K562 (cell line): Measurements from ENCODE around the gene TMEM168. TPM values are rescaled to one million over a fixed set of nuclear protein-coding genes. Genes with fewer than 3 reads are reported as not detected.
A peak's percentile ranks its signal among the peaks of the same experiment; 100 is the strongest.

Experiments
- BRD9 ChIP-seq: fragments of 450-650 bp; IDR thresholded peaks from 2 replicates; pipeline ENCODE4 v1.6.1; 2018; ENCODE audit warnings: low read depth; ENCODE audit not compliant: partially characterized antibody
- GATA2 ChIP-seq: sonication (generic); formaldehyde crosslinking; IDR thresholded peaks from 2 replicates; pipeline ENCODE4 v1.4.0; 2020; ENCODE audit warnings: mild to moderate bottlenecking, missing genetic modification reagents
- SAP30 ChIP-seq: fragments of 200-600 bp; sonication (generic); IDR thresholded peaks from 2 replicates; pipeline ENCODE4 v1.6.1; 2012; ENCODE audit warnings: borderline replicate concordance, low read depth, mild to moderate bottlenecking, moderate library complexity, low read length, control low read depth, inconsistent platforms; ENCODE audit not compliant: insufficient read depth, poor library complexity, severe bottlenecking
- SMARCE1 ChIP-seq: fragments of 450-650 bp; IDR thresholded peaks from 2 replicates; pipeline ENCODE4 v1.7.1; 2016; ENCODE audit warnings: mild to moderate bottlenecking
- ZBTB1 ChIP-seq: sonication (generic); formaldehyde crosslinking; IDR thresholded peaks from 2 replicates; pipeline ENCODE4 v1.8.1; 2023; ENCODE audit warnings: missing genetic modification reagents, low read depth, mild to moderate bottlenecking, borderline replicate concordance
- ZKSCAN1 ChIP-seq: fragments of 150-350 bp; IDR thresholded peaks from 2 replicates; pipeline ENCODE4 v1.6.1; 2016; ENCODE audit warnings: low read depth, low read length
- ZNF707 ChIP-seq: fragments of 250-450 bp; sonication (Bioruptor Pico); conservative IDR thresholded peaks from 2 replicates; pipeline ENCODE4 v1.8.0; 2022; ENCODE audit warnings: inconsistent platforms, mild to moderate bottlenecking, moderate library complexity
- polyA plus RNA-seq, 8 experiments: library from polyadenylated mRNA; depleted of rRNA in 4 of 8; stranded (reverse) in 5 of 8; unstranded in 3 of 8; fragments of >200 nt; fragmentation: Nextera tagmentation in 2 of 8; fragmentation: Illumina TruSeq in 1 of 8; extraction: Ambion mirVana in 2 of 8; extraction: Trizol in 1 of 8; gene quantifications; 2 replicates each; pipeline versions ENCODE4 v1.2.1 to v1.2.3, GENCODE V29; 2011 to 2014; ENCODE audit warnings: inconsistent platforms in 1 of 8, missing spikeins in 1 of 8
- total RNA-seq, 7 experiments: library from RNA; depleted of rRNA in 6 of 7; stranded (reverse); fragments of >200 nt in 6 of 7; fragmentation: Illumina TruSeq in 2 of 7; extraction: Trizol in 2 of 7; gene quantifications; 2 replicates each; pipeline versions ENCODE4 v1.2.1 to v1.2.3, GENCODE V29; 2011 to 2021; ENCODE audit warnings: low replicate concordance in 1 of 7
- TF ChIP-seq, protein P1 (sequence below): sonication (generic); formaldehyde crosslinking; IDR thresholded peaks from 2 replicates; pipeline ENCODE4 v1.8.0; 2023; ENCODE audit warnings: mild to moderate bottlenecking, missing genetic modification reagents
- TF ChIP-seq, protein P2 (sequence below): fragments of 450-650 bp; IDR thresholded peaks from 2 replicates; pipeline ENCODE4 v1.6.1; 2016; ENCODE audit warnings: low read depth
- TF ChIP-seq, protein P3 (sequence below): fragments of 150-350 bp; IDR thresholded peaks from 2 replicates; pipeline ENCODE4 v1.6.1; 2014; ENCODE audit warnings: low read depth, mild to moderate bottlenecking, low read length, borderline replicate concordance
- TF ChIP-seq, protein P4 (sequence below): fragments of 450-650 bp; IDR thresholded peaks from 2 replicates; pipeline ENCODE4 v1.6.1; 2016; ENCODE audit warnings: antibody characterized with exemption

The TMEM168 gene
- total and polyA plus RNA-seq, 9 of the 15 experiments (the other 6 are each of a cell fraction or from before 2014, with no cell fraction given): 19.7 to 50.7 (median 25.4) TPM

DNA sequence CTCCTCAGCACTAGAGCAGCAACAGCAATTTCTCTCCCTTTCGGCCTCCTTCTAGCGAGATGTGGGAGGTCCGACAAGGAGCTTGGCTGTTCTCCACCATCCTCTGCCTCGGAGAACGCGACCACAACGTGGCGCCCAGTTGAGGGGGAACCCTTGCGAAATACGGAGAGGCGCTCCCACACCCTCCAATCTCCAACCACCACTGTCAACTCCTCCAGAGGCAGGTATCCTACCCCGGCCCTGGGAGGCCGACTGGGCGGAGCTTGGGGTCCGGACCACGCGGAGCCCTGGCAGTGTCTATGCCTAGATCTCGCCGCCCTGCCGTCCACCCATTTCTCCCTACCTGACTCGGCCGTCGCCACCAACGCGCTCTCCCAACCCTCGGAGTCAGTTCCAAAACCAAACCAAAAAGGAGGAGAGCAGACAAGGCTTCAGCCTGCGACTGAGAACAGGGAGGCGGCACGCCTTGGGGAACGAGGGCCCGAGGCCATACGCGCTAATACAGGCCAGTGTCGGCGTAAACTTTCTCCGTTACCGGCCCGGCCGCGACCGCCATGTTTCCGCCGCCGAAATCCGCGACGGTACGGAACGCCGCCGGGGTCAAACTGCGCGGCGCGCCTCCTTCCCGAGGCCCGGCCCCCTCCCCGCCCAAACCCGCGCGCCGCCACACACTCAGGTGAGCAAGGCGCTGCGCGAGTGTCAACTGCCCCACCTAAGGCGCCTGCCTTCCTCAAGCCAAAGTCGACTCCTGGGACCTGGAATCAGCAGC, at the start of gene TMEM168 (continued):
- peak; percentile 57 for TF ChIP-seq SAP30
- TF ChIP-seq, protein P1, sequence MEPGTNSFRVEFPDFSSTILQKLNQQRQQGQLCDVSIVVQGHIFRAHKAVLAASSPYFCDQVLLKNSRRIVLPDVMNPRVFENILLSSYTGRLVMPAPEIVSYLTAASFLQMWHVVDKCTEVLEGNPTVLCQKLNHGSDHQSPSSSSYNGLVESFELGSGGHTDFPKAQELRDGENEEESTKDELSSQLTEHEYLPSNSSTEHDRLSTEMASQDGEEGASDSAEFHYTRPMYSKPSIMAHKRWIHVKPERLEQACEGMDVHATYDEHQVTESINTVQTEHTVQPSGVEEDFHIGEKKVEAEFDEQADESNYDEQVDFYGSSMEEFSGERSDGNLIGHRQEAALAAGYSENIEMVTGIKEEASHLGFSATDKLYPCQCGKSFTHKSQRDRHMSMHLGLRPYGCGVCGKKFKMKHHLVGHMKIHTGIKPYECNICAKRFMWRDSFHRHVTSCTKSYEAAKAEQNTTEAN (CRISPR knock-in tag): peak; percentile 93
- TF ChIP-seq, protein P2, sequence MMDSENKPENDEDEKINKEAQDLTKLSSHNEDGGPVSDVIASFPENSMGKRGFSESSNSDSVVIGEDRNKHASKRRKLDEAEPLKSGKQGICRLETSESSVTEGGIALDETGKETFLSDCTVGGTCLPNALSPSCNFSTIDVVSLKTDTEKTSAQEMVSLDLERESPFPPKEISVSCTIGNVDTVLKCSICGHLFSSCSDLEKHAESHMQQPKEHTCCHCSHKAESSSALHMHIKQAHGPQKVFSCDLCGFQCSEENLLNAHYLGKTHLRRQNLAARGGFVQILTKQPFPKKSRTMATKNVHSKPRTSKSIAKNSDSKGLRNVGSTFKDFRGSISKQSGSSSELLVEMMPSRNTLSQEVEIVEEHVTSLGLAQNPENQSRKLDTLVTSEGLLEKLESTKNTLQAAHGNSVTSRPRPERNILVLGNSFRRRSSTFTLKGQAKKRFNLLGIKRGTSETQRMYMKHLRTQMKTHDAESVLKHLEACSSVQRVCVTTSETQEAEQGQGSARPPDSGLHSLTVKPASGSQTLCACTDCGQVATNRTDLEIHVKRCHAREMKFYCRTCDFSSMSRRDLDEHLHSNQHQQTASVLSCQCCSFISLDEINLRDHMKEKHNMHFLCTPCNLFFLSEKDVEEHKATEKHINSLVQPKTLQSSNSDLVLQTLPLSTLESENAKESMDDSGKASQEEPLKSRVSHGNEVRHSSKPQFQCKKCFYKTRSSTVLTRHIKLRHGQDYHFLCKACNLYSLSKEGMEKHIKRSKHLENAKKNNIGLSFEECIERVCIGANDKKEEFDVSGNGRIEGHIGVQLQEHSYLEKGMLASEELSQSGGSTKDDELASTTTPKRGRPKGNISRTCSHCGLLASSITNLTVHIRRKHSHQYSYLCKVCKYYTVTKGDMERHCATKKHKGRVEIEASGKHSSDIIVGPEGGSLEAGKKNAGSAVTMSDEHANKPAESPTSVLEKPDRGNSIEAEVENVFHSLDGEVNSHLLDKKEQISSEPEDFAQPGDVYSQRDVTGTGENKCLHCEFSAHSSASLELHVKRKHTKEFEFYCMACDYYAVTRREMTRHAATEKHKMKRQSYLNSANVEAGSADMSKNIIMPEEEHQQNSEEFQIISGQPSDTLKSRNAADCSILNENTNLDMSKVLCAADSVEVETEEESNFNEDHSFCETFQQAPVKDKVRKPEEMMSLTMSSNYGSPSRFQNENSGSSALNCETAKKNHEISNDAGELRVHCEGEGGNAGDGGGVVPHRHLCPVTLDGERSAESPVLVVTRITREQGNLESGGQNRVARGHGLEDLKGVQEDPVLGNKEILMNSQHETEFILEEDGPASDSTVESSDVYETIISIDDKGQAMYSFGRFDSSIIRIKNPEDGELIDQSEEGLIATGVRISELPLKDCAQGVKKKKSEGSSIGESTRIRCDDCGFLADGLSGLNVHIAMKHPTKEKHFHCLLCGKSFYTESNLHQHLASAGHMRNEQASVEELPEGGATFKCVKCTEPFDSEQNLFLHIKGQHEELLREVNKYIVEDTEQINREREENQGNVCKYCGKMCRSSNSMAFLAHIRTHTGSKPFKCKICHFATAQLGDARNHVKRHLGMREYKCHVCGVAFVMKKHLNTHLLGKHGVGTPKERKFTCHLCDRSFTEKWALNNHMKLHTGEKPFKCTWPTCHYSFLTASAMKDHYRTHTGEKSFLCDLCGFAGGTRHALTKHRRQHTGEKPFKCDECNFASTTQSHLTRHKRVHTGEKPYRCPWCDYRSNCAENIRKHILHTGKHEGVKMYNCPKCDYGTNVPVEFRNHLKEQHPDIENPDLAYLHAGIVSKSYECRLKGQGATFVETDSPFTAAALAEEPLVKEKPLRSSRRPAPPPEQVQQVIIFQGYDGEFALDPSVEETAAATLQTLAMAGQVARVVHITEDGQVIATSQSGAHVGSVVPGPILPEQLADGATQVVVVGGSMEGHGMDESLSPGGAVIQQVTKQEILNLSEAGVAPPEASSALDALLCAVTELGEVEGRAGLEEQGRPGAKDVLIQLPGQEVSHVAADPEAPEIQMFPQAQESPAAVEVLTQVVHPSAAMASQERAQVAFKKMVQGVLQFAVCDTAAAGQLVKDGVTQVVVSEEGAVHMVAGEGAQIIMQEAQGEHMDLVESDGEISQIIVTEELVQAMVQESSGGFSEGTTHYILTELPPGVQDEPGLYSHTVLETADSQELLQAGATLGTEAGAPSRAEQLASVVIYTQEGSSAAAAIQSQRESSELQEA: peak; percentile 97
- no peak for TF ChIP-seq ZNF707
- TF ChIP-seq, protein P3, sequence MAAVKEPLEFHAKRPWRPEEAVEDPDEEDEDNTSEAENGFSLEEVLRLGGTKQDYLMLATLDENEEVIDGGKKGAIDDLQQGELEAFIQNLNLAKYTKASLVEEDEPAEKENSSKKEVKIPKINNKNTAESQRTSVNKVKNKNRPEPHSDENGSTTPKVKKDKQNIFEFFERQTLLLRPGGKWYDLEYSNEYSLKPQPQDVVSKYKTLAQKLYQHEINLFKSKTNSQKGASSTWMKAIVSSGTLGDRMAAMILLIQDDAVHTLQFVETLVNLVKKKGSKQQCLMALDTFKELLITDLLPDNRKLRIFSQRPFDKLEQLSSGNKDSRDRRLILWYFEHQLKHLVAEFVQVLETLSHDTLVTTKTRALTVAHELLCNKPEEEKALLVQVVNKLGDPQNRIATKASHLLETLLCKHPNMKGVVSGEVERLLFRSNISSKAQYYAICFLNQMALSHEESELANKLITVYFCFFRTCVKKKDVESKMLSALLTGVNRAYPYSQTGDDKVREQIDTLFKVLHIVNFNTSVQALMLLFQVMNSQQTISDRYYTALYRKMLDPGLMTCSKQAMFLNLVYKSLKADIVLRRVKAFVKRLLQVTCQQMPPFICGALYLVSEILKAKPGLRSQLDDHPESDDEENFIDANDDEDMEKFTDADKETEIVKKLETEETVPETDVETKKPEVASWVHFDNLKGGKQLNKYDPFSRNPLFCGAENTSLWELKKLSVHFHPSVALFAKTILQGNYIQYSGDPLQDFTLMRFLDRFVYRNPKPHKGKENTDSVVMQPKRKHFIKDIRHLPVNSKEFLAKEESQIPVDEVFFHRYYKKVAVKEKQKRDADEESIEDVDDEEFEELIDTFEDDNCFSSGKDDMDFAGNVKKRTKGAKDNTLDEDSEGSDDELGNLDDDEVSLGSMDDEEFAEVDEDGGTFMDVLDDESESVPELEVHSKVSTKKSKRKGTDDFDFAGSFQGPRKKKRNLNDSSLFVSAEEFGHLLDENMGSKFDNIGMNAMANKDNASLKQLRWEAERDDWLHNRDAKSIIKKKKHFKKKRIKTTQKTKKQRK: no peak
- TF ChIP-seq ZBTB1 (CRISPR knock-in tag): peak; percentile 43; the same call in 1 of the 2 replicates
- TF ChIP-seq SMARCE1: peak; percentile 74; the same call in 1 of the 2 replicates
- TF ChIP-seq ZKSCAN1: peak; percentile 62; the same call in 1 of the 2 replicates
- no peak for TF ChIP-seq GATA2 (CRISPR knock-in tag)
- TF ChIP-seq, protein P4, sequence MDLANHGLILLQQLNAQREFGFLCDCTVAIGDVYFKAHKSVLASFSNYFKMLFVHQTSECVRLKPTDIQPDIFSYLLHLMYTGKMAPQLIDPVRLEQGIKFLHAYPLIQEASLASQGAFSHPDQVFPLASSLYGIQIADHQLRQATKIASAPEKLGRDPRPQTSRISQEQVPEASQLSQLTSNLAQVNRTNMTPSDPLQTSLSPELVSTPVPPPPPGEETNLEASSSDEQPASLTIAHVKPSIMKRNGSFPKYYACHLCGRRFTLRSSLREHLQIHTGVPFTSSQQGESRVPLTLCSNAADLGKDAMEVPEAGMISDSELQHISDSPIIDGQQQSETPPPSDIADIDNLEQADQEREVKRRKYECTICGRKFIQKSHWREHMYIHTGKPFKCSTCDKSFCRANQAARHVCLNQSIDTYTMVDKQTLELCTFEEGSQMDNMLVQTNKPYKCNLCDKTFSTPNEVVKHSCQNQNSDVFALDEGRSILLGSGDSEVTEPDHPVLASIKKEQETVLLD: peak; percentile 75
- TF ChIP-seq BRD9: peak; percentile 81
